ENCODE results near the gene GPATCH8.

- TF ChIP-seq ELF1 (tag; IDR thresholded peaks at IDR 0.05) (no peak), MAX (CRISPR knock-in tag; IDR thresholded peaks at IDR 0.05) (no peak), ZNF584 (CRISPR knock-in tag; IDR thresholded peaks at IDR 0.05; ENCODE audit: low read depth) (no peak), MXI1 (IDR thresholded peaks at IDR 0.05; ENCODE audit: low read depth, low read length) (no peak), EZH2 (IDR thresholded peaks at IDR 0.05; ENCODE audit: borderline replicate concordance, low read depth, low read length) (no peak), CTCF (IDR thresholded peaks at IDR 0.05 in 2 of 3, conservative IDR thresholded peaks at IDR 0.05 in 1 of 3; ENCODE audit: insufficient read depth in 2 of 3, low read depth in 1 of 3, low read length in 3 of 3) (no peak), CEBPZ (IDR thresholded peaks at IDR 0.05; ENCODE audit: borderline replicate concordance, low read depth, low read length) (no peak), ZNF76 (CRISPR knock-in tag; IDR thresholded peaks at IDR 0.05; ENCODE audit: borderline replicate concordance) (no peak), JUND (IDR thresholded peaks at IDR 0.05; ENCODE audit: borderline replicate concordance, low read depth, low read length) (no peak), JUND (tag; IDR thresholded peaks at IDR 0.05; ENCODE audit: borderline replicate concordance, low read depth, low read length) (no peak), NFE2 (IDR thresholded peaks at IDR 0.05; ENCODE audit: low read depth) (no peak)
- TF ChIP-seq, protein P1, sequence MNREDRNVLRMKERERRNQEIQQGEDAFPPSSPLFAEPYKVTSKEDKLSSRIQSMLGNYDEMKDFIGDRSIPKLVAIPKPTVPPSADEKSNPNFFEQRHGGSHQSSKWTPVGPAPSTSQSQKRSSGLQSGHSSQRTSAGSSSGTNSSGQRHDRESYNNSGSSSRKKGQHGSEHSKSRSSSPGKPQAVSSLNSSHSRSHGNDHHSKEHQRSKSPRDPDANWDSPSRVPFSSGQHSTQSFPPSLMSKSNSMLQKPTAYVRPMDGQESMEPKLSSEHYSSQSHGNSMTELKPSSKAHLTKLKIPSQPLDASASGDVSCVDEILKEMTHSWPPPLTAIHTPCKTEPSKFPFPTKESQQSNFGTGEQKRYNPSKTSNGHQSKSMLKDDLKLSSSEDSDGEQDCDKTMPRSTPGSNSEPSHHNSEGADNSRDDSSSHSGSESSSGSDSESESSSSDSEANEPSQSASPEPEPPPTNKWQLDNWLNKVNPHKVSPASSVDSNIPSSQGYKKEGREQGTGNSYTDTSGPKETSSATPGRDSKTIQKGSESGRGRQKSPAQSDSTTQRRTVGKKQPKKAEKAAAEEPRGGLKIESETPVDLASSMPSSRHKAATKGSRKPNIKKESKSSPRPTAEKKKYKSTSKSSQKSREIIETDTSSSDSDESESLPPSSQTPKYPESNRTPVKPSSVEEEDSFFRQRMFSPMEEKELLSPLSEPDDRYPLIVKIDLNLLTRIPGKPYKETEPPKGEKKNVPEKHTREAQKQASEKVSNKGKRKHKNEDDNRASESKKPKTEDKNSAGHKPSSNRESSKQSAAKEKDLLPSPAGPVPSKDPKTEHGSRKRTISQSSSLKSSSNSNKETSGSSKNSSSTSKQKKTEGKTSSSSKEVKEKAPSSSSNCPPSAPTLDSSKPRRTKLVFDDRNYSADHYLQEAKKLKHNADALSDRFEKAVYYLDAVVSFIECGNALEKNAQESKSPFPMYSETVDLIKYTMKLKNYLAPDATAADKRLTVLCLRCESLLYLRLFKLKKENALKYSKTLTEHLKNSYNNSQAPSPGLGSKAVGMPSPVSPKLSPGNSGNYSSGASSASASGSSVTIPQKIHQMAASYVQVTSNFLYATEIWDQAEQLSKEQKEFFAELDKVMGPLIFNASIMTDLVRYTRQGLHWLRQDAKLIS (CRISPR knock-in tag; IDR thresholded peaks at IDR 0.05) = no peak
- TF ChIP-seq, protein P2, sequence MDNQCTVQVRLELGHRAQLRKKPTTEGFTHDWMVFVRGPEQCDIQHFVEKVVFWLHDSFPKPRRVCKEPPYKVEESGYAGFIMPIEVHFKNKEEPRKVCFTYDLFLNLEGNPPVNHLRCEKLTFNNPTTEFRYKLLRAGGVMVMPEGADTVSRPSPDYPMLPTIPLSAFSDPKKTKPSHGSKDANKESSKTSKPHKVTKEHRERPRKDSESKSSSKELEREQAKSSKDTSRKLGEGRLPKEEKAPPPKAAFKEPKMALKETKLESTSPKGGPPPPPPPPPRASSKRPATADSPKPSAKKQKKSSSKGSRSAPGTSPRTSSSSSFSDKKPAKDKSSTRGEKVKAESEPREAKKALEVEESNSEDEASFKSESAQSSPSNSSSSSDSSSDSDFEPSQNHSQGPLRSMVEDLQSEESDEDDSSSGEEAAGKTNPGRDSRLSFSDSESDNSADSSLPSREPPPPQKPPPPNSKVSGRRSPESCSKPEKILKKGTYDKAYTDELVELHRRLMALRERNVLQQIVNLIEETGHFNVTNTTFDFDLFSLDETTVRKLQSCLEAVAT (IDR thresholded peaks at IDR 0.05) = no peak
- TF ChIP-seq, protein P3, sequence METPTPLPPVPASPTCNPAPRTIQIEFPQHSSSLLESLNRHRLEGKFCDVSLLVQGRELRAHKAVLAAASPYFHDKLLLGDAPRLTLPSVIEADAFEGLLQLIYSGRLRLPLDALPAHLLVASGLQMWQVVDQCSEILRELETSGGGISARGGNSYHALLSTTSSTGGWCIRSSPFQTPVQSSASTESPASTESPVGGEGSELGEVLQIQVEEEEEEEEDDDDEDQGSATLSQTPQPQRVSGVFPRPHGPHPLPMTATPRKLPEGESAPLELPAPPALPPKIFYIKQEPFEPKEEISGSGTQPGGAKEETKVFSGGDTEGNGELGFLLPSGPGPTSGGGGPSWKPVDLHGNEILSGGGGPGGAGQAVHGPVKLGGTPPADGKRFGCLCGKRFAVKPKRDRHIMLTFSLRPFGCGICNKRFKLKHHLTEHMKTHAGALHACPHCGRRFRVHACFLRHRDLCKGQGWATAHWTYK (CRISPR knock-in tag; IDR thresholded peaks at IDR 0.05) = no peak
- TF ChIP-seq, protein P4, sequence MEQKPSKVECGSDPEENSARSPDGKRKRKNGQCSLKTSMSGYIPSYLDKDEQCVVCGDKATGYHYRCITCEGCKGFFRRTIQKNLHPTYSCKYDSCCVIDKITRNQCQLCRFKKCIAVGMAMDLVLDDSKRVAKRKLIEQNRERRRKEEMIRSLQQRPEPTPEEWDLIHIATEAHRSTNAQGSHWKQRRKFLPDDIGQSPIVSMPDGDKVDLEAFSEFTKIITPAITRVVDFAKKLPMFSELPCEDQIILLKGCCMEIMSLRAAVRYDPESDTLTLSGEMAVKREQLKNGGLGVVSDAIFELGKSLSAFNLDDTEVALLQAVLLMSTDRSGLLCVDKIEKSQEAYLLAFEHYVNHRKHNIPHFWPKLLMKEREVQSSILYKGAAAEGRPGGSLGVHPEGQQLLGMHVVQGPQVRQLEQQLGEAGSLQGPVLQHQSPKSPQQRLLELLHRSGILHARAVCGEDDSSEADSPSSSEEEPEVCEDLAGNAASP (IDR thresholded peaks at IDR 0.05) = no peak
Observed at GRCh38 chr17:44374306-44375195, 128.7 kb downstream of the GPATCH8 start.

All from K562 (cell line).